H1 (cell line): Measurements from ENCODE around the gene DBNL. TPM values are rescaled to one million over a fixed set of nuclear protein-coding genes. Genes with fewer than 3 reads are reported as not detected.

Experiments used
- CHD1 ChIP-seq: IDR thresholded peaks from 2 replicates; pipeline ENCODE4 v1.6.1; 2012; ENCODE audit warnings: low read depth, low read length, improper control_type of control experiment
- CHD2 ChIP-seq: IDR thresholded peaks from 2 replicates; pipeline ENCODE4 v1.6.1; 2012; ENCODE audit warnings: low read length, improper control_type of control experiment
- JUN ChIP-seq: IDR thresholded peaks from 2 replicates; pipeline ENCODE4 v1.6.1; 2011; ENCODE audit warnings: low read depth, mild to moderate bottlenecking, improper control_type of control experiment, low read length
- JUND ChIP-seq: IDR thresholded peaks from 2 replicates; pipeline ENCODE4 v1.6.1; 2011; ENCODE audit warnings: mild to moderate bottlenecking, improper control_type of control experiment, low read length
- PHF8 ChIP-seq: fragments of 200-600 bp; sonication (generic); conservative IDR thresholded peaks from 2 replicates; pipeline ENCODE4 v1.7.1; 2012; ENCODE audit warnings: low read depth, mild to moderate bottlenecking, inconsistent platforms, low read length, moderate library complexity
- POLR2AphosphoS5 ChIP-seq: IDR thresholded peaks from 2 replicates; pipeline ENCODE4 v1.6.1; 2011; ENCODE audit warnings: low read depth, low read length
- TBP ChIP-seq: IDR thresholded peaks from 2 replicates; pipeline ENCODE4 v1.6.1; 2011; ENCODE audit warnings: low read depth, low read length, improper control_type of control experiment
- polyA plus RNA-seq, 7 experiments: library from polyadenylated mRNA; depleted of rRNA in 3 of 7; stranded (reverse) in 5 of 7; unstranded in 2 of 7; fragments of >200 nt in 5 of 7; fragments of 200-250 nt in 2 of 7; gene quantifications; 1 replicate in 5 of 7; 2 replicates in 1 of 7; 4 replicates in 1 of 7; pipeline versions ENCODE4 v1.2.1 to v1.2.3, GENCODE V29; 2011 to 2013; ENCODE audit warnings: missing spikeins in 2 of 7, mixed read lengths in 2 of 7
- total RNA-seq: library from RNA; stranded (reverse); fragmentation: NEBNext Ultra II Directional; extraction: Animal tissue kit (Norgen Biotek cat#: 25700); gene quantifications from 2 replicates; pipeline ENCODE4 v1.2.1, GENCODE V29; 2021

DBNL gene
- total and polyA plus RNA-seq, 2 of the 8 experiments (the other 6 are each of a cell fraction or from before 2014, with no cell fraction given), result 30.9 to 56.6 TPM

GRCh38 chr7:44066111-44066460 is 21.6 kb downstream of the DBNL start (continued):
- TF ChIP-seq CHD1 (no peak), JUN (no peak), JUND (no peak), TBP (no peak), POLR2AphosphoS5 (no peak), PHF8 (no peak), CHD2 (no peak)
- TF ChIP-seq, all 59 proteins: peak for 0
